Activated CD8-positive, alpha-beta memory T cell treated with anti-CD3 and anti-CD28 coated beads for 36 hours (primary cell): ENCODE data around the gene CCDC24. TPM values are rescaled to one million over a fixed set of nuclear protein-coding genes. Genes with fewer than 3 reads are reported as not detected.

ENCODE experiments used
- CTCF ChIA-PET: fragments of 350-600 bp; sonication (Branson Sonifier 250); formaldehyde crosslinking; loops from one replicate; lab custom pipeline; 2021; ENCODE audit warnings: antibody characterized with exemption; lab: Charles Lee
- POLR2A ChIA-PET: fragments of 350-600 bp; sonication (Branson Sonifier 250); formaldehyde crosslinking; loops from one replicate; lab custom pipeline; 2021; ENCODE audit warnings: antibody characterized with exemption; lab: Charles Lee
- total RNA-seq, 2 experiments: library from RNA; stranded (reverse); gene quantifications; one replicate each; pipeline ENCODE4 v1.2.3, GENCODE V29; 2021

CCDC24 gene
- total RNA-seq, 2 experiments from 2014 or later: 2.9 to 3.1 TPM

DNA sequence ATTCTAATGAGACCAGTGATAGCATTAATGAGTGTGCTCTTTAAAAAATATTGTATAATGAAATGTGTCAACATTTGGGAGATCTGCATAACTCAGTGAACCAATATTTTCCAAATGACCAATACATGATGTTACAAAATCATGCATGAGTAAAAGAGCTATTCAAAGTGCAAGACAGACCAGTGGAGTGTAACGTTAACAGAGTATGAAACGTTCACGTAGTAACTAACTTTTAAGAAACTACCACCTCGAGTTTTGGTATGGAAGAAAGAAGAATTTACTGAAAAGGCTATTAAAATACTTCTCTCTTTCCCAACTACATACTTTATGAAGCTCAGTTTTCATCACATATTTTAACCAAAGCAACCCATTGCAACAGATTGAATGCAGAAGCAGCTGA lies 49.4 kb downstream of the CCDC24 start:
- CTCF ChIA-PET: interaction anchor here (3.6 kb wide), 1 partner anchor 35 kb away, joined by 20 read pairs; no protein-coding TSS in a partner anchor

DNA sequence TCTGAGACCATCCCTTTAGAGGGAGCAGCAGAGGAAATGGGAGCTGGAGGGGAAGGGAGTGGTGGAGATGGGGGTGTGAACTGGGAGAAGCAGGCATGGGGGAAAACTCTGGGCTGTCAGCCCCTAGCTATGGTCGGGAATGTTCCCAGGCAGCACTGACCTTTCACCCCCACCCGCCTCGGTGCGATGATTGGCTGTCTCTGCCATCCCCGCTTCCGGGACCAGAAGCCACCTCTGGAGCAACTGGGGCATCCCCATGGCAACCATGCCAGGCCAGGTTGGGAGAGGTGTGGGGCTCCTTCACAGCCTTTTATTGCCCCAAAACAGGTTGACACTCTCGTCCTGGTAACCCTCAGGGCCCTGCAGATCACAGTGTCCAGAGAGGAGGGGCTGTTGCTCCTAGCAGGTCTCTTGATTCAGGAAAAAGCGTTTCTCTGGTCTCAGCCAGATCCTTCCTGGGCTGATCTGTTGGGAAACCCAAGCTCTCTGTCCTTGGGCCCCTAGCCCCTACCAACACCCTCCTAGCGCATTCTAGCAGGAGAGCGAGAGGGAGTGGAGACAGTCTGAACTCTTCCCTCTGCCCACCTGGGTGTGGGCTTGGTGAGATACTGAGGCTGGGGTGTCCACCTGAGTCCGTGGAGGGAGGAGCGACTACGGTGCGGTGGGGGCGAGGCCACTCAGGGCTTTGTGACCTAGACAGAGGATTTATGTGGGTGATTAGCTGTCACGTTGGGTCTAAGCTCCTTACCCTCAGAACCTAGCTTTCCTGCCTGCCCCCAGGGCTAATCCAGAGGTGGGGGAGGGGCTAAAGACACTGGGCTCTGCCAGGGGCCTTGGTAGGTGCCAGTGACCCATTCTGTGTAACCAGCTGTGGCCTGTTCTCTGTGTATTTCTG lies 52.0 kb downstream of the CCDC24 start:
- ChIA-PET POLR2A (no interaction called here), CTCF (interaction anchor here (3.6 kb wide), 1 partner anchor 38 kb away, joined by 20 read pairs; no protein-coding TSS in a partner anchor)

More for the DNA sequence above, 49.4 kb downstream of the CCDC24 start:
- POLR2A ChIA-PET: interaction anchor here (0.5 kb wide), 1 partner anchor 124 kb away, joined by 3 read pairs; no protein-coding TSS in a partner anchor

- ChIA-PET CTCF (interaction anchor here (3.6 kb wide), 1 partner anchor 39 kb away, joined by 20 read pairs; no protein-coding TSS in a partner anchor), POLR2A (no interaction called here)
Observed at GRCh38 chr1:44044071-44044801, 52.8 kb downstream of the CCDC24 start.

DNA sequence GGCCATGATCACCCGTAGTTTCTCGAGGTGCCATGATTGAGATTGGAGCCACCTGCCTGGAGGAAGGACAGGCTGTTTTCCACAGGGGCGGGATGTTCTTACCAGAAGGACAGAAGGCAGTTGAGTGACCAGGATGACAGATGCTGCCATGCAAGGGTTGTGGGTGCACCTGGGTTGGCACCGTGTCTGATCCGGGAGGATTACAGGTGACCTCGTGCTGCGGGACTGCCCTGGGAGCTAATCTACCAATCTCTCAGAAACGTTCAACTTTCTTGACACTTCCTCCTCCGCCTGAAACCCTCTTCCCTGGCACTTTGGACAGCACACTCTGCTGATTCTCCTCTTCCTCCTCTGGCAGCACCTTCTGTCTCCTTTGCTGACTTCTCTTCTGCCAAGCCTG lies 53.7 kb downstream of the CCDC24 start:
- ChIA-PET POLR2A (no interaction called here), CTCF (no interaction called here)

Other genes with a start within 250 kb of the CCDC24 start
- under 1 TPM in 1 of 2 experiments, not detected in 1; 0.15 TPM for gene ARTN, start 57.8 kb upstream of the CCDC24 start, total RNA-seq
- 10 to 100 TPM; 24.9 to 29.1 TPM for gene IPO13, start 44.6 kb upstream of the CCDC24 start, total RNA-seq
- 10 to 100 TPM; 74.5 to 79.7 TPM for gene DPH2, start 21.6 kb upstream of the CCDC24 start, total RNA-seq
- gene ATP6V0B, start 16.6 kb upstream of the CCDC24 start, total RNA-seq: 100 to 1,000 TPM; 194 to 205 TPM
- gene B4GALT2, start 12.4 kb upstream of the CCDC24 start, total RNA-seq: 10 to 100 TPM; 44.7 to 45.4 TPM
- gene SLC6A9, start 39.9 kb downstream of the CCDC24 start, total RNA-seq: 10 to 100 TPM; 11.0 to 12.2 TPM
- not detected for gene KLF17, start 127.2 kb downstream of the CCDC24 start, total RNA-seq
- not detected for gene KLF18, start 150.0 kb downstream of the CCDC24 start, total RNA-seq
- 10 to 100 TPM; 31.4 to 32.2 TPM for gene DMAP1, start 221.9 kb downstream of the CCDC24 start, total RNA-seq